ENCODE data around the gene SPIB. TPM values are rescaled to one million over a fixed set of nuclear protein-coding genes. Genes with fewer than 3 reads are reported as not detected.
A peak's percentile ranks its signal among the peaks of the same experiment; 100 is the strongest.

Gene SPIB
- total RNA-seq, 1 experiment from 2014 or later, result not detected

GRCh38 chr19:50447750-50448149 is 29.0 kb downstream of the SPIB start:
- H3K27me3 ChIP-seq, result peaks cover 4% of the 10 kb centered on the region; the same call in 1 of the 2 replicates

GRCh38 chr19:50449236-50449899 is 30.6 kb downstream of the SPIB start:
- Histone ChIP-seq H3K36me3 (no peaks in the 10 kb centered on the region), H3K27me3 (peaks cover 4% of the 10 kb centered on the region; the same call in 1 of the 2 replicates), H3K4me3 (no peak overlapping the region), H3K9me3 (no peaks in the 10 kb centered on the region)
- peak; percentile 45 for DNase-seq

More at GRCh38 chr19:50447750-50448149, 29.0 kb downstream of the SPIB start:
- Histone ChIP-seq H3K36me3 (no peaks in the 10 kb centered on the region), H3K9me3 (no peaks in the 10 kb centered on the region), H3K4me3 (no peak overlapping the region)
- DNase-seq, result no peak

DNA sequence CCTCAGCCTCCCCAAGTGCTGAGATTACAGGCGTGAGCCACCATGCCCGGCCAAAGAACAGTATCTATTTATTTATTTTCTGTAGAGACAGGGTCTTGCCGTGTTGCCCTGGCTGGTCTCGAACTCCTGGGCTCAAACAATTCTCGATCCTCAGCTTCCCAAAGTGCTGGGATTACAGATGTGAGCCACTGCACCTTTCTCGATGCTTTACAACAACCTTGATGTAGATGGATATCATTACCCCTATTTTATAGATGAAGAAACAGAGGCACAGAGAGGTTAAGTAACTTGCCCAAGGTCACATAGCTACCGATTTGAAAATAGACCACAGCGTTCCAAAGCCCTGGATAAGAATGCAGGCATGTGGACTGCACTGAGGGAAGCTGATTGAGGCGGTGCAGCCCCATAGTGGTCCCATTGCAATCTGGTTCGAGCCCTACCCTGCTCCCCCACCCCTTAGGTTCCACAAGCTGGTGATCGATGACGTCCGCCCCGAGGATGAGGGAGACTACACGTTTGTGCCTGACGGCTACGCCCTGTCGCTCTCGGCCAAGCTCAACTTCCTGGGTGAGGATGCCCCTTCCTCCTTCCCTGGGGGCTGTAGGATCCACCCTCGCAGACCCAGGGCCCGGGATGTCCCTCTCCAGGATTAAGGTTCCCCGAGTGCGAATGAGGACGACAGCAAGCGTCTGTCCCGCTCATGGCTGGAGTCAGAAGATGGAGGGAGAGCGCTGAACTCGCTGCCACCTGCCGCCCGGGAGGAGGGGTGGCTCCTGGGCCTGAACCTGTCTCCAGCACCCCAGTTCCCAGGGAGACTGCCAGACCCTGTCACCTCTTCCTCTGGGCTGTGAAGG is 31.9 kb downstream of the SPIB start:
- no peak for DNase-seq
- no peaks in the 10 kb centered on the region for H3K36me3 ChIP-seq
- no peaks in the 10 kb centered on the region for H3K9me3 ChIP-seq
- no peak overlapping the region for H3K4me3 ChIP-seq
- H3K27me3 ChIP-seq, result peaks cover 4% of the 10 kb centered on the region; the same call in 1 of the 2 replicates

DNA sequence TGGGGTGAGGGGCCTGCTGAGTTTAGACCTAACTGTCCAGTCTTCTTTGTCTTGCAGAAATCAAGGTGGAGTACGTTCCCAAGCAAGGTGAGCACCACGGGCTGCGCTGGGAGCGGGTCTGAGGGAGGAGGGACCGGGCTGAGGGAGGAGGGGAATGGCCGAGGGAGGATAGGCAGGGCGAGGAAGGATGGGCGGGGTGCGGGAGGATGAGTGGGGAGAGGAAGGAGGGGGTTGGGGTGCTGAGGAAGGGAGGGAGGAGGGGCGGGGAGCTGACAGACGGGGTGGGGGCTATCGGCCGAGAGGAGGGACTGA is 32.4 kb downstream of the SPIB start:
- no peak overlapping the region for H3K4me3 ChIP-seq
- no peaks in the 10 kb centered on the region for H3K9me3 ChIP-seq
- peaks cover 7% of the 10 kb centered on the region for H3K27me3 ChIP-seq
- no peak for DNase-seq
- no peaks in the 10 kb centered on the region for H3K36me3 ChIP-seq

GRCh38 chr19:50453243-50453642 is 34.5 kb downstream of the SPIB start:
- DNase-seq, result no peak
- Histone ChIP-seq H3K36me3 (no peaks in the 10 kb centered on the region), H3K9me3 (no peaks in the 10 kb centered on the region), H3K27me3 (peaks cover 11% of the 10 kb centered on the region), H3K4me3 (no peak overlapping the region)

DNA sequence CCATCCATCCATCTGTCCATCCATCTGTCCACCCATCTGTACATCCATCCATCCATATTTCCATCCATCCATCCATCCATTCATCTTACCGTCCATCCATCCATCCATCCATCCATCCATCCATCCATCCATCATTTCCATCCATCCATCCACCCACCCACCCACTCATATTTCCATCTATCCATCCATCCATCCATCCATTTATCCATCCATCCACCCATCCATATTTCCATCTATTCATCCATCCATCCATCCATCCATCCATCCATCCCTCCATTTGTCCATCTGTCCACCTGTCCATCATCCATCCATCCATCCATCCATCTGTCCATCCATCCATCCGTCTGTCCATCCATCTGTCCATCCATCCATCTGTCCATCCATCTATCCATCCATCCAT is 37.3 kb downstream of the SPIB start:
- peaks cover 9% of the 10 kb centered on the region for H3K27me3 ChIP-seq
- no peaks in the 10 kb centered on the region for H3K36me3 ChIP-seq
- DNase-seq, result no peak
- H3K4me3 ChIP-seq, result no peak overlapping the region
- H3K9me3 ChIP-seq, result no peaks in the 10 kb centered on the region

DNA sequence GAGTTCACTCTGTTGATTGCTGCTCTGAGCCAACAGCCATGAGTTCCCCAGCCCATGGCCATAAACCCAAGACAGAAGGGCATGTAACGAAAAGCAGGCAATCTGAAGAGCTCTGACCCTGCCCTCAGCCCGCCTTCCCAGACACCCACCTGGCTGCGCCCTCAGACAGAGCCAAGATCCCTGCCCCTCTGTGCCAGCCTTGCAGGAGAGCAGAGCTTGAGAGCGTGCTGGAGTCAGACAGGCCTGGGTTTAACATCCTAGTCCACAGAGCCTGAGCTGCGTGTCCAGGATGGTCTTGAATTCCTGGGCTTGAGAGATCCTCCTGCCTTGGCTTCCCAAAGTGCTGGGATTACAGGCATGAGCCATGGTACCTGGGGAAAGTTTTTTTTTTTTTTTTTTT is 38.6 kb downstream of the SPIB start:
- no peak for DNase-seq
- no peaks in the 10 kb centered on the region for H3K9me3 ChIP-seq
- peaks cover 9% of the 10 kb centered on the region for H3K27me3 ChIP-seq
- no peaks in the 10 kb centered on the region for H3K36me3 ChIP-seq
- H3K4me3 ChIP-seq, result no peak overlapping the region

DNA sequence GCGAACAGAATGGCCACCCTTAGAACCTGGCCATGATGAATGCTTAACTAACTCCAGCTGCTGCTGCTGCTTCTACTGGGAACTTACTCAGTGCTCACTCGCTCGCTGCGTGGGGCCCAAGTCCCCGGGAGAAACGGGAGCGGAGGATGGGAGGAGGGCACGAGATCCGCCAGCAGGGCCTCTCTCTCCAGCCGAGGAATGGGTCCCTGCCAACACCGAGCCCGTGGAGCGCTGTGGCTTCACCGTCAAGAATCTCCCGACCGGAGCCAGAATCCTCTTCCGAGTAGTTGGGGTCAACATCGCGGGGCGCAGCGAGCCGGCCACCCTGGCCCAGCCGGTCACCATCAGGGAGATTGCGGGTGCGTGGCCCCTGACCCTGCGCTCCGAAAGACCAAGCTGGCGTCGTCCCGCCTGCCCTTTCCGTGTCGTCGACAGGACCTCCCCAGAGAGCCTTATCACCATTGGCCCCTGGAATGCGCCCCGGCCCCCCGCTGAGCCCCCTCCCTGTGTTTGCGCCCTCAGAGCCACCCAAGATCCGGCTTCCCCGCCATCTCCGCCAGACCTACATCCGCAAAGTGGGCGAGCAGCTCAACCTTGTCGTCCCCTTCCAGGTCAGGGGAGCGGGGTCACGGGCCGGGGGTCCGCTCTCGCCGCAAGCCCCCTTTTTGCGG is 39.8 kb downstream of the SPIB start:
- DNase-seq, result no peak
- Histone ChIP-seq H3K9me3 (no peaks in the 10 kb centered on the region), H3K4me3 (no peak overlapping the region), H3K27me3 (peaks cover 9% of the 10 kb centered on the region), H3K36me3 (no peaks in the 10 kb centered on the region)

DNA sequence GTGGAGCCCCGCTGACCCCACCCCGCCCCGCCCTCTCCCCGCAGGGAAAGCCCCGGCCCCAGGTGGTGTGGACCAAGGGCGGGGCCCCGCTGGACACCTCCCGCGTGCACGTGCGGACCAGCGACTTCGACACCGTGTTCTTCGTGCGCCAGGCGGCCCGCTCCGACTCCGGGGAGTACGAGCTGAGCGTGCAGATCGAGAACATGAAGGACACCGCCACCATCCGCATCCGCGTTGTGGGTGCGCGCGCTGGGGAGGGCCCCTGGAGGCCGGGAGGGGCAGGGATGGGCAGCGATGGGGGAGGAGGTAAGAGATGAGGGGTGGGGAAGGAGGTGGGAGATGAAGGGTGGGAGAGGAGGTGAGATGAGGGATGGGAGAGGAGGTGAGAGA is 40.3 kb downstream of the SPIB start:
- Histone ChIP-seq H3K9me3 (no peaks in the 10 kb centered on the region), H3K36me3 (no peaks in the 10 kb centered on the region), H3K27me3 (peaks cover 9% of the 10 kb centered on the region), H3K4me3 (no peak overlapping the region)
- no peak for DNase-seq

- Histone ChIP-seq H3K27me3 (peaks cover 9% of the 10 kb centered on the region), H3K4me3 (no peak overlapping the region), H3K9me3 (no peaks in the 10 kb centered on the region), H3K36me3 (no peaks in the 10 kb centered on the region)
- DNase-seq, result no peak
Observed at GRCh38 chr19:50459638-50460037, 40.9 kb downstream of the SPIB start.

- no peak overlapping the region for H3K4me3 ChIP-seq
- peaks cover 9% of the 10 kb centered on the region for H3K27me3 ChIP-seq
- DNase-seq, result peak; percentile 34
- no peaks in the 10 kb centered on the region for H3K36me3 ChIP-seq
- no peaks in the 10 kb centered on the region for H3K9me3 ChIP-seq
Observed at GRCh38 chr19:50460161-50460765, 41.5 kb downstream of the SPIB start.

GRCh38 chr19:50461066-50461875 is 42.5 kb downstream of the SPIB start:
- peak; percentile 55 for DNase-seq
- Histone ChIP-seq H3K9me3 (no peaks in the 10 kb centered on the region), H3K36me3 (no peaks in the 10 kb centered on the region), H3K27me3 (peaks cover 6% of the 10 kb centered on the region), H3K4me3 (no peak overlapping the region)

- Histone ChIP-seq H3K4me3 (no peak overlapping the region), H3K27me3 (peaks cover 2% of the 10 kb centered on the region; the same call in 1 of the 2 replicates), H3K36me3 (no peaks in the 10 kb centered on the region), H3K9me3 (no peaks in the 10 kb centered on the region)
- no peak for DNase-seq
Observed at GRCh38 chr19:50462970-50463369, 44.2 kb downstream of the SPIB start.

DNA sequence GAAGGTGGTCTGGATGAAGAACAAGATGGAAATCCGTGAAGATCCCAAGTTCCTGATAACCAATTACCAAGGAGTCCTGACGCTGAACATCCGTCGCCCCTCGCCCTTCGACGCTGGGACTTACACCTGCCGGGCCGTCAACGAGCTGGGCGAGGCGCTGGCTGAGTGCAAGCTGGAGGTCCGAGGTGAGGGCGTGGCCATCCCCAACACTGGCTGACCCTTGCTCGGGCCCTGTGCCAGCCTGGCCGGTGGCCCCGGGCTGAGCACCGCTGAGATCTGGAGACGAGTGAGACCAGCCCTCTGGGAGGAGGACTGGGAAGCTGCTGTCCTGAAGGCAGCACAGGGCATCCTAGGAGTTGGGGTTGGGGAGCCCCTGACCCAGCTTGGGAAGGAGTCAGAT is 45.6 kb downstream of the SPIB start:
- DNase-seq, result no peak
- no peaks in the 10 kb centered on the region for H3K9me3 ChIP-seq

GRCh38 chr19:50465000-50465399 is 46.3 kb downstream of the SPIB start:
- Histone ChIP-seq H3K9me3 (no peaks in the 10 kb centered on the region), H3K4me3 (no peak overlapping the region), H3K36me3 (no peaks in the 10 kb centered on the region), H3K27me3 (no peaks in the 10 kb centered on the region)
- no peak for DNase-seq

More for the DNA sequence above, 45.6 kb downstream of the SPIB start:
- Histone ChIP-seq H3K4me3 (no peak overlapping the region), H3K36me3 (no peaks in the 10 kb centered on the region), H3K27me3 (no peaks in the 10 kb centered on the region)

- DNase-seq, result no peak
- H3K36me3 ChIP-seq, result no peaks in the 10 kb centered on the region
Observed at GRCh38 chr19:50465986-50466705, 47.4 kb downstream of the SPIB start.

More at GRCh38 chr19:50465986-50466705, 47.4 kb downstream of the SPIB start:
- no peaks in the 10 kb centered on the region for H3K9me3 ChIP-seq
- H3K27me3 ChIP-seq, result no peaks in the 10 kb centered on the region
- no peak overlapping the region for H3K4me3 ChIP-seq
